A549 (cell line): ENCODE measurements around the gene UNC5B. TPM values are rescaled to one million over a fixed set of nuclear protein-coding genes. Genes with fewer than 3 reads are reported as not detected.

Experiments used
- ATAC-seq, 2 experiments: fragments of 200-7000 bp in 1 of 2; fragments of >200 bp in 1 of 2; cut with Nextera tagmentation in 1 of 2; cut with Tn5 transposase in 1 of 2; 3 replicates each; pipeline versions ENCODE4 v1.8.0 to v1.9.1; 2018 to 2020; ENCODE audit warnings: mild to moderate bottlenecking in 1 of 2, moderate library complexity in 1 of 2
- CTCF ChIA-PET: fragments of 300-600 bp; sonication (Branson Sonifier 250); formaldehyde crosslinking; extraction: SDS; loops from one replicate; lab custom pipeline; 2021; ENCODE audit warnings: antibody characterized with exemption, inconsistent platforms; lab: Yijun Ruan, JAX
- POLR2A ChIA-PET: fragments of 350-600 bp; formaldehyde crosslinking; extraction: SDS; loops from one replicate; lab custom pipeline; 2021; ENCODE audit warnings: antibody characterized with exemption, inconsistent platforms; lab: Yijun Ruan, JAX
- DNase-seq, 2 experiments: peaks; one replicate each; pipeline versions ENCODE4 v3.0.0 to v3.0.0-alpha.2; 2011 to 2016; ENCODE audit warnings: low read depth in 1 of 2, low spot score in 1 of 2
- FAIRE-seq: peaks from 2 replicates; lab custom pipeline; 2011; peaks lifted over from hg19 to GRCh38; lab: Jason Lieb, UNC
- H3K27ac ChIP-seq, 2 experiments: fragments of >200 bp; sonication (Bioruptor Twin); formaldehyde crosslinking; 3 replicates each; pipeline ENCODE4 v1.5.1; 2016 to 2017
- H3K4me1 ChIP-seq: fragments of >200 bp; sonication (Bioruptor Twin); formaldehyde crosslinking; 3 replicates; pipeline ENCODE4 v1.6.1; 2016
- H3K4me2 ChIP-seq: fragments of >200 bp; sonication (Bioruptor Twin); formaldehyde crosslinking; 3 replicates; pipeline ENCODE4 v1.6.1; 2016
- H3K4me3 ChIP-seq: fragments of >200 bp; sonication (Bioruptor Twin); formaldehyde crosslinking; 3 replicates; pipeline ENCODE4 v1.5.1; 2016
- H3K9me3 ChIP-seq: fragments of >200 bp; sonication (Bioruptor Twin); formaldehyde crosslinking; 3 replicates; pipeline ENCODE4 v1.6.1; 2016
- BCL3 ChIP-seq: fragments of >200 bp; sonication (Bioruptor Twin); formaldehyde crosslinking; IDR thresholded peaks from 3 replicates; pipeline ENCODE4 v1.6.1; 2016
- CTCF ChIP-seq: fragments of >200 bp; sonication (Bioruptor Twin); formaldehyde crosslinking; IDR thresholded peaks from 3 replicates; pipeline ENCODE4 v1.5.1; 2016
- EHF ChIP-seq: fragments of 250-450 bp; sonication (Bioruptor Pico); IDR thresholded peaks from 2 replicates; pipeline ENCODE4 v1.5.0; 2020; ENCODE audit warnings: mild to moderate bottlenecking
- ELK1 ChIP-seq: fragments of 150-350 bp; IDR thresholded peaks from 2 replicates; pipeline ENCODE4 v1.6.1; 2014; ENCODE audit warnings: low read depth, mild to moderate bottlenecking, low read length
- EP300 ChIP-seq, 2 experiments: fragments of >200 bp; sonication (Bioruptor Twin); formaldehyde crosslinking; IDR thresholded peaks; 2 replicates in 1 of 2; 3 replicates in 1 of 2; pipeline ENCODE4 v1.6.1; 2016 to 2017
- ESRRA ChIP-seq: fragments of 150-350 bp; IDR thresholded peaks from 2 replicates; pipeline ENCODE4 v1.6.1; 2014; ENCODE audit warnings: mild to moderate bottlenecking, low read length, borderline replicate concordance
- FOSL2 ChIP-seq, 2 experiments: fragments of 450-650 bp in 1 of 2; fragments of >200 bp in 1 of 2; sonication (Bioruptor Twin) in 1 of 2; formaldehyde crosslinking; IDR thresholded peaks; 2 replicates each; pipeline versions ENCODE4 v1.5.0 to v1.6.1; 2016 to 2020; ENCODE audit warnings: mild to moderate bottlenecking in 1 of 2, moderate library complexity in 1 of 2
- FOXS1 ChIP-seq: fragments of 250-450 bp; sonication (Bioruptor Pico); IDR thresholded peaks from 2 replicates; pipeline ENCODE4 v1.5.0; 2020; ENCODE audit warnings: mild to moderate bottlenecking, moderate library complexity
- HEYL ChIP-seq: fragments of 250-450 bp; sonication (Bioruptor Pico); IDR thresholded peaks from 2 replicates; pipeline ENCODE4 v1.8.0; 2021; ENCODE audit warnings: mild to moderate bottlenecking, moderate library complexity
- HOXB5 ChIP-seq: fragments of 250-450 bp; sonication (Bioruptor Pico); IDR thresholded peaks from 2 replicates; pipeline ENCODE4 v1.5.0; 2020; ENCODE audit warnings: mild to moderate bottlenecking, moderate library complexity
- JUN ChIP-seq, 2 experiments: fragments of >200 bp; sonication (Bioruptor Twin); formaldehyde crosslinking; IDR thresholded peaks; 2 replicates in 1 of 2; 3 replicates in 1 of 2; pipeline ENCODE4 v1.6.1; 2016 to 2017
- KDM5A ChIP-seq: fragments of 200-600 bp; sonication (generic); IDR thresholded peaks from 2 replicates; pipeline ENCODE4 v1.6.1; 2016; ENCODE audit warnings: antibody characterized with exemption, mild to moderate bottlenecking
- MAX ChIP-seq: IDR thresholded peaks from 2 replicates; pipeline ENCODE4 v1.6.1; 2012
- MAZ ChIP-seq: fragments of 150-350 bp; IDR thresholded peaks from 2 replicates; pipeline ENCODE4 v1.6.1; 2014; ENCODE audit warnings: antibody characterized with exemption, low read depth, low read length, borderline replicate concordance
- NFE2L2 ChIP-seq: fragments of 150-350 bp; conservative IDR thresholded peaks from 2 replicates; pipeline ENCODE4 v1.6.1; 2014; ENCODE audit warnings: low read length
- PHF8 ChIP-seq: fragments of 200-600 bp; sonication (generic); IDR thresholded peaks from 2 replicates; pipeline ENCODE4 v1.6.1; 2016; ENCODE audit warnings: low read depth, mild to moderate bottlenecking, antibody characterized with exemption, moderate library complexity, borderline replicate concordance
- POLR2A ChIP-seq: IDR thresholded peaks from 2 replicates; pipeline ENCODE4 v1.6.1; 2012; ENCODE audit warnings: mild to moderate bottlenecking, low read length
- POLR2AphosphoS2 ChIP-seq: conservative IDR thresholded peaks from 2 replicates; pipeline ENCODE4 v1.6.1; 2012; ENCODE audit warnings: low read length, improper control_type of control experiment, inconsistent platforms
- RAD21 ChIP-seq, 2 experiments: fragments of >200 bp in 1 of 2; sonication (Bioruptor Twin) in 1 of 2; formaldehyde crosslinking in 1 of 2; IDR thresholded peaks in 1 of 2; conservative IDR thresholded peaks in 1 of 2; 2 replicates in 1 of 2; 3 replicates in 1 of 2; pipeline ENCODE4 v1.6.1; 2012 to 2018; ENCODE audit warnings: inconsistent platforms in 1 of 2
- TP53 ChIP-seq: fragments of 250-450 bp; sonication (Bioruptor Pico); IDR thresholded peaks from 2 replicates; pipeline ENCODE4 v1.5.0; 2021; ENCODE audit warnings: mild to moderate bottlenecking, moderate library complexity
- ZC3H11A ChIP-seq: fragments of 450-650 bp; IDR thresholded peaks from 2 replicates; pipeline ENCODE4 v1.6.1; 2014; ENCODE audit warnings: antibody characterized with exemption, mild to moderate bottlenecking
- ZNF302 ChIP-seq: fragments of 250-450 bp; sonication (Bioruptor Pico); IDR thresholded peaks from 2 replicates; pipeline ENCODE4 v1.9.0; 2021; ENCODE audit warnings: inconsistent platforms, mild to moderate bottlenecking, moderate library complexity
- ZSCAN20 ChIP-seq: fragments of 250-450 bp; sonication (Bioruptor Pico); IDR thresholded peaks from 2 replicates; pipeline ENCODE4 v1.8.0; 2022; ENCODE audit warnings: mild to moderate bottlenecking, moderate library complexity
- WGBS: methylation state at CpG from one replicate; pipeline ENCODE4 v1.1.6; 2017; ENCODE audit errors: missing lambda C conversion rate; 5-methylcytosine and 5-hydroxymethylcytosine counted together
- polyA plus RNA-seq, 4 experiments: library from polyadenylated mRNA; depleted of rRNA in 3 of 4; stranded (reverse); fragments of >200 nt; fragmentation: RNase III in 1 of 4; extraction: RNeasy Plus Mini Kit Qiagen cat#74134 plus additional on column Dnase treatment in 1 of 4; gene quantifications; 2 replicates in 3 of 4; 3 replicates in 1 of 4; pipeline ENCODE4 v1.2.3, GENCODE V29; 2011 to 2017
- TF ChIP-seq, protein P1 (sequence below): fragments of 250-450 bp; sonication (Bioruptor Pico); IDR thresholded peaks from 2 replicates; pipeline ENCODE4 v1.5.0; 2020; ENCODE audit warnings: low read depth, mild to moderate bottlenecking, moderate library complexity
- TF ChIP-seq, protein P2 (sequence below): fragments of >200 bp; sonication (Bioruptor Twin); formaldehyde crosslinking; IDR thresholded peaks from 2 replicates; pipeline ENCODE4 v1.6.1; 2016
- TF ChIP-seq, protein P3 (sequence below): fragments of 200-600 bp; sonication (generic); IDR thresholded peaks from 2 replicates; pipeline ENCODE4 v1.6.1; 2016; ENCODE audit warnings: antibody characterized with exemption, mild to moderate bottlenecking, moderate library complexity
- TF ChIP-seq, protein P4 (sequence below): IDR thresholded peaks from 2 replicates; pipeline ENCODE4 v1.6.1; 2012

UNC5B gene
- polyA plus RNA-seq, 2 of the 4 experiments (the other 2 are of a cell fraction): 0.14 to 1.0 TPM

DNA sequence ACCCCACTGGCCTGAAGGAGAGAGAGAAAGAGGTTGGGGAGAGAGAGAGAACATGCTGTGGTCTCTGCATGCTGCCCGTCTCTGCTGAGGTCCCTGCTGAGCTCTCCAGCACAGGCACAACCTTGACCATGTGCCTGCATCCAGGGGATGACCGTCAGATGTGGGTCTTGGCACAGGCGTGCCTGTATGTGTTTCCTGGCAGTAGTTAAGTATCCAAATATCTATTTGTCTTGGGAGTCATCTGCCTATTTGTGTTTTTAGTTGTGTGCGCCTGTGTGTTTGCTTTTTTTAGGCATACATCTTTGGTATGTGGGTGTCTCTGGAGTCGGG is 1.9 kb upstream of the UNC5B start:
- H3K4me2 ChIP-seq: no peak overlapping the region
- ATAC-seq (no peak), FAIRE-seq (no peak), DNase-seq (no peak)
- no peak overlapping the region for H3K4me3 ChIP-seq
- 6% methylated on average over 5 of the region's 5 CpGs for WGBS
- TF ChIP-seq POLR2A (no peak), RAD21 (conservative IDR thresholded peaks at IDR 0.05 in 1 of 2, IDR thresholded peaks at IDR 0.05 in 1 of 2) (no peak), FOXS1 (CRISPR knock-in tag) (no peak), POLR2AphosphoS2 (no peak), PHF8 (no peak), MAZ (no peak), ZSCAN20 (no peak), HOXB5 (CRISPR knock-in tag) (no peak), TP53 (CRISPR knock-in tag) (no peak), NFE2L2 (no peak), ZC3H11A (no peak), FOSL2 (IDR thresholded peaks at IDR 0.05) (no peak), FOSL2 (CRISPR knock-in tag; IDR thresholded peaks at IDR 0.05) (no peak), HEYL (no peak), KDM5A (no peak)
- TF ChIP-seq, protein P1, sequence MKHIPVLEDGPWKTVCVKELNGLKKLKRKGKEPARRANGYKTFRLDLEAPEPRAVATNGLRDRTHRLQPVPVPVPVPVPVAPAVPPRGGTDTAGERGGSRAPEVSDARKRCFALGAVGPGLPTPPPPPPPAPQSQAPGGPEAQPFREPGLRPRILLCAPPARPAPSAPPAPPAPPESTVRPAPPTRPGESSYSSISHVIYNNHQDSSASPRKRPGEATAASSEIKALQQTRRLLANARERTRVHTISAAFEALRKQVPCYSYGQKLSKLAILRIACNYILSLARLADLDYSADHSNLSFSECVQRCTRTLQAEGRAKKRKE (CRISPR knock-in tag): no peak
- ChIA-PET CTCF (interaction anchor here (2.0 to 9.4 kb wide), 3 partner anchors 74 to 307 kb away, joined by 5 to 88 read pairs (median 7); no protein-coding TSS in a partner anchor), POLR2A (no interaction called here)
- H3K27ac ChIP-seq: no peak overlapping the region
- no peaks in the 10 kb centered on the region for H3K9me3 ChIP-seq
- peaks cover 9% of the 10 kb centered on the region; the same call in 1 of the 3 replicates for H3K4me1 ChIP-seq

DNA sequence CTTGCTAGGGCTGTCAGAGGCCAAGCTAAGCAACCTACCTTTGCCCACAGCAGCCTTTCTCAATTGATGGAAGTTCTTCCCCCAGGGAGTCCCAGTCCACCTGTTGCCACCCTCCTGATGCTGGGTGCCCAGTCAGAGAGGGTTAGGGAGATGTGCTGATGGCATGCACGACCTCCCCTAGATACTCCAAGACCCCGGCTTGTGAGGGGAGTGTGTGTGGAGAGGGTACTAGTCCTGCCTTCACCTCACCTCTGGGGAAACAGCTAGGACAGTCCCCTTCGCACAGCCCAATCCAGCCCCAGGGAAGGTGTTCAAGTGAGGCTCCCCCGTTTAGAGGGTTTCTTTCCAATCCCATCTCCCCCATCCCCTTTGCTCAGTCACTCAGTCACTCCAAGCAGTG is 1.3 kb upstream of the UNC5B start:
- Histone ChIP-seq H3K27ac (no peak overlapping the region), H3K4me3 (no peak overlapping the region), H3K4me1 (peaks cover 9% of the 10 kb centered on the region; the same call in 1 of the 3 replicates), H3K4me2 (no peak overlapping the region), H3K9me3 (no peaks in the 10 kb centered on the region)
- DNase-seq: no peak
- ChIA-PET POLR2A (no interaction called here), CTCF (interaction anchor here (2.0 to 9.4 kb wide), 3 partner anchors 73 to 308 kb away, joined by 5 to 88 read pairs (median 7); no protein-coding TSS in a partner anchor)
- WGBS: 0% methylated on average over 1 of the region's 4 CpGs
- no peak for FAIRE-seq
- no peak for ATAC-seq
- TF ChIP-seq JUN (IDR thresholded peaks at IDR 0.05) (no peak), MAX (no peak), ESRRA (no peak), ELK1 (no peak), ZNF302 (CRISPR knock-in tag) (no peak), BCL3 (no peak), FOSL2 (IDR thresholded peaks at IDR 0.05) (no peak), FOSL2 (CRISPR knock-in tag; IDR thresholded peaks at IDR 0.05) (no peak), FOXS1 (CRISPR knock-in tag) (no peak), CTCF (no peak), NFE2L2 (no peak), EP300 (IDR thresholded peaks at IDR 0.05) (no peak), EHF (CRISPR knock-in tag) (no peak)
- TF ChIP-seq, protein P2, sequence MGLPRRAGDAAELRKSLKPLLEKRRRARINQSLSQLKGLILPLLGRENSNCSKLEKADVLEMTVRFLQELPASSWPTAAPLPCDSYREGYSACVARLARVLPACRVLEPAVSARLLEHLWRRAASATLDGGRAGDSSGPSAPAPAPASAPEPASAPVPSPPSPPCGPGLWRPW: no peak
- TF ChIP-seq, protein P3, sequence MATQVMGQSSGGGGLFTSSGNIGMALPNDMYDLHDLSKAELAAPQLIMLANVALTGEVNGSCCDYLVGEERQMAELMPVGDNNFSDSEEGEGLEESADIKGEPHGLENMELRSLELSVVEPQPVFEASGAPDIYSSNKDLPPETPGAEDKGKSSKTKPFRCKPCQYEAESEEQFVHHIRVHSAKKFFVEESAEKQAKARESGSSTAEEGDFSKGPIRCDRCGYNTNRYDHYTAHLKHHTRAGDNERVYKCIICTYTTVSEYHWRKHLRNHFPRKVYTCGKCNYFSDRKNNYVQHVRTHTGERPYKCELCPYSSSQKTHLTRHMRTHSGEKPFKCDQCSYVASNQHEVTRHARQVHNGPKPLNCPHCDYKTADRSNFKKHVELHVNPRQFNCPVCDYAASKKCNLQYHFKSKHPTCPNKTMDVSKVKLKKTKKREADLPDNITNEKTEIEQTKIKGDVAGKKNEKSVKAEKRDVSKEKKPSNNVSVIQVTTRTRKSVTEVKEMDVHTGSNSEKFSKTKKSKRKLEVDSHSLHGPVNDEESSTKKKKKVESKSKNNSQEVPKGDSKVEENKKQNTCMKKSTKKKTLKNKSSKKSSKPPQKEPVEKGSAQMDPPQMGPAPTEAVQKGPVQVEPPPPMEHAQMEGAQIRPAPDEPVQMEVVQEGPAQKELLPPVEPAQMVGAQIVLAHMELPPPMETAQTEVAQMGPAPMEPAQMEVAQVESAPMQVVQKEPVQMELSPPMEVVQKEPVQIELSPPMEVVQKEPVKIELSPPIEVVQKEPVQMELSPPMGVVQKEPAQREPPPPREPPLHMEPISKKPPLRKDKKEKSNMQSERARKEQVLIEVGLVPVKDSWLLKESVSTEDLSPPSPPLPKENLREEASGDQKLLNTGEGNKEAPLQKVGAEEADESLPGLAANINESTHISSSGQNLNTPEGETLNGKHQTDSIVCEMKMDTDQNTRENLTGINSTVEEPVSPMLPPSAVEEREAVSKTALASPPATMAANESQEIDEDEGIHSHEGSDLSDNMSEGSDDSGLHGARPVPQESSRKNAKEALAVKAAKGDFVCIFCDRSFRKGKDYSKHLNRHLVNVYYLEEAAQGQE: no peak
- TF ChIP-seq, protein P4, sequence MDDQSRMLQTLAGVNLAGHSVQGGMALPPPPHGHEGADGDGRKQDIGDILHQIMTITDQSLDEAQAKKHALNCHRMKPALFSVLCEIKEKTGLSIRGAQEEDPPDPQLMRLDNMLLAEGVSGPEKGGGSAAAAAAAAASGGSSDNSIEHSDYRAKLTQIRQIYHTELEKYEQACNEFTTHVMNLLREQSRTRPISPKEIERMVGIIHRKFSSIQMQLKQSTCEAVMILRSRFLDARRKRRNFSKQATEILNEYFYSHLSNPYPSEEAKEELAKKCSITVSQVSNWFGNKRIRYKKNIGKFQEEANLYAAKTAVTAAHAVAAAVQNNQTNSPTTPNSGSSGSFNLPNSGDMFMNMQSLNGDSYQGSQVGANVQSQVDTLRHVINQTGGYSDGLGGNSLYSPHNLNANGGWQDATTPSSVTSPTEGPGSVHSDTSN: no peak
